Measurements from ENCODE around the gene IGSF23.
"Not testable (repeated sequence)": the region's sequence is repeated elsewhere in the genome, so short reads cannot be mapped to it uniquely, and the experiment has no call there.

IGSF23 gene

GRCh38 chr19:44666852-44667556, 53.6 kb downstream of the IGSF23 start:
- DNase-seq (ENCODE audit: low read depth) = no peak

- DNase-seq (ENCODE audit: low read depth) = no peak
Observed at GRCh38 chr19:44668985-44669764, 55.8 kb downstream of the IGSF23 start.

DNA sequence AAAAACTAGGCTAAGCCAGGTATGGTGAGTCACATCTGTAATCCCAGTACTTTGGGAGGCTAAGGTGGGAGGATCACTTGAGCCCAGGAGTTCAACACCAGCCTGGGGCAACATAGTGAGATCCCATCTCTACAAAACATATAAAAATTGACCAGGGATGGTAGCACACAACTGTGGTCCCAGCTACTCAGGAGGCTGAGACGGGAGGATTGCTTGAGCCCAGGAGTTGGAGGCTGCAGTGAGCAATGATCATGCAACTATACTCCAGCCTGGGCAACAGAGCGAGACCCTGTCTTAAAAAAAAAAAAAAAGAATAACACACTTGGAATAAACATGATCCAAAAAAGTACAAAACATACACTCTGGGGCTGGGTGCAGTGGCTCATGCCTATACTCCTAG, 56.7 kb downstream of the IGSF23 start:
- not testable (repeated sequence) for DNase-seq (ENCODE audit: low read depth)

DNA sequence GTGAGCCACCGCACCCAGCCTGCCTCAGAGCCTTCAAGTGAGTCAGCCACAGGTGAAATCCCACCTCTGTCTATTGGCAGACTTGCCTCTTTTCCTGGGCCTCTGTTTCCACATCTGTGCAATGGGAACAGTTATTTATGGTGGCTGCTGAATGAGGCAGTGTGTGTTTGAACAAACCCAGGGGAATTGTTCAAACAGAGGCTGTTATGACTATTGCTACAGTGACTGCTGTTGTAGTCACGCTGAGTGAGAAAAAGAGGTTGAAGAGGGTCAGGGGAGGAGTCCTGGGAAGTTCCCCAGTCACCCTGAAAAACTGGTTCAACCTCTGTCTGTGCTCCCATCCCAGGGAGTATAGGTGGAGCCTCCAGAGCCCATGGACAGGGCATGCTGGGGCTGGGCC, 58.0 kb downstream of the IGSF23 start, which contains the start of gene CEACAM19:
Gene CEACAM19, plus strand, starts transcription at position 83 of the 400 bp plus-strand sequence. CDS start 450 bp downstream, outside the sequence.
- DNase-seq (ENCODE audit: low read depth) = no peak

- no peak for DNase-seq (ENCODE audit: low read depth)
Observed at GRCh38 chr19:44672226-44672625, 58.9 kb downstream of the IGSF23 start.

GRCh38 chr19:44673510-44673909, 60.1 kb downstream of the IGSF23 start:
- no peak for DNase-seq (ENCODE audit: low read depth)

- no peak for DNase-seq (ENCODE audit: low read depth)
Observed at GRCh38 chr19:44675521-44675920, 62.2 kb downstream of the IGSF23 start.

GRCh38 chr19:44677019-44677811, 63.9 kb downstream of the IGSF23 start:
- DNase-seq (ENCODE audit: low read depth) = no peak

DNA sequence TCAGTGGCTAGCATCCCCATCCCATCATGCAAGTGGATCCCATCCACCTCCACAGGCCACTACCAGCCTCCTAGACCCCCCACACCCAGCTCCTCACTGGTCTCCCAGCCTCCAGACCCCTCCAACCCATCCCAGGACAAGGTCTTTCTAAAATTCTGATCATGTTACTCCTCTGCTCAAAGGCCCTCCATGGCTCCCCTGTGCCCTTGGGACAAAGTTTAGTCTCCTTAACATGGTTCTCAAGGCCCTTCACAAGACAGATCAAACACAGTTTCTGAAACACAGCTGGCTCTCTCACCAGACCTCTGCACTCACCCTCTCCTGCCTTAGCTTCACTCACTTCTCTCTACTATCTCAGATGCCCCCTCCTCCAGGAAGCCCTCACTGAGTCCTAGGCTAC, 67.2 kb downstream of the IGSF23 start:
- DNase-seq (ENCODE audit: low read depth) = no peak

DNA sequence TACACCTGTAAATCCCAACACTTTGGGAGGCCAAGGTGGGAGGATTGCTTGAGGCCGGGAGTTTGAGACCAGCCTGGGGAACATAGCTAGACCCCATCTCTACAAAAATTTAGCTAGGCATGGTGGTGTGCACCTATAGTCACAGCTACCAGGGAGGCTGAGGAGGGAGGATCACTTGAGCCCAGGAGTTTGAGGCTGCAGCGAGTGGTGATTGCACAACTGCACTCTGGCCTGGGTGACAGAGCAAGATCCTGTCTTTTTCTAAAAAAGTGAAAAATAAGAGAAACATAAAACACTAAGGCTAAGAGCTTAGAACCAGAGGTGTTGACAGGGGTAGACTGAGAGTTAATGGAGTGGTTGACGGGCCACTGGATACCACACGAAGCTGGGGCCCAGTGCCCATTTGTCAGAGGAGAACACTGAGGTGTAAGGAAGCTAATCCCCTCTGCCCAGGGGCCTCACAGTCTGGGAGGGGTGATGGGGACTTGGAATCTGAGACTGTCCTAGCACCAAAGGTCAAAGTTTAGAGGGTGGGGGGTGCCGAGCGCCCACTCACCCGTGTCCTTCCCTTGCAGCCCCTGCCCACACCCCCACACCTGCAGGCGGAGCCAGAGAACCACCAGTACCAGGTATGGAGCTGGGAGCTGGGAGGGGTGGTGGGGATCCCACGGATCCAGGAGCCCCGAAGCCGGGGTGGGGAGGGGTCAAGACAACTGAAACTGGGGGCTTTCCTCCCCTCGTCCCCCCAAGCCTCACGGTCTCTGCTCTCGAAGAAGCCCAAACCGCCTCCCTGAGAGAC, 68.8 kb downstream of the IGSF23 start:
- DNase-seq (ENCODE audit: low read depth) = no peak

DNA sequence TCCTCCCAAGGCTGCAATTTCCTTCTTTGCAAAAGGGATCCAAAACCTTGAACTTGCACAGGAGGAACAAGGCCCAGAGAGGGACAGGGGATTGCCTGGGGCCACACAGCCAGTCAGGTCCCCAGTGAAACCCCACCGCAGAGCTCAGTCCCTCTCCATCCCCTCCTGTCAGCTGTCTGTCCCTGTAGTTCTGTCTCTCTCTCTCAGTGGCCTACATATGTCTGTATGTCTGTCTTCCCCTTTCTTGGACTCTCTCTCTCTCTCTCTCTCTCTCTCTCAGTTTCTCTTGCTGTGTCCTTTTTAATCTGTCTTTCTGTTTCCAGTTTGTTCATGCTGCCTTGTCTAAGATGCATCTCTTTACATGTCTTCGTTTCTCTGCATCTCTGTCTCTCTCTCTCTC, 69.4 kb downstream of the IGSF23 start:
- DNase-seq (ENCODE audit: low read depth) = no peak

- DNase-seq (ENCODE audit: low read depth) = no peak
Observed at GRCh38 chr19:44683434-44684210, 70.3 kb downstream of the IGSF23 start.

GRCh38 chr19:44684396-44684795, 71.0 kb downstream of the IGSF23 start:
- not testable (repeated sequence) for DNase-seq (ENCODE audit: low read depth)

GRCh38 chr19:44684892-44685863, 71.8 kb downstream of the IGSF23 start:
- no peak for DNase-seq (ENCODE audit: low read depth)

DNA sequence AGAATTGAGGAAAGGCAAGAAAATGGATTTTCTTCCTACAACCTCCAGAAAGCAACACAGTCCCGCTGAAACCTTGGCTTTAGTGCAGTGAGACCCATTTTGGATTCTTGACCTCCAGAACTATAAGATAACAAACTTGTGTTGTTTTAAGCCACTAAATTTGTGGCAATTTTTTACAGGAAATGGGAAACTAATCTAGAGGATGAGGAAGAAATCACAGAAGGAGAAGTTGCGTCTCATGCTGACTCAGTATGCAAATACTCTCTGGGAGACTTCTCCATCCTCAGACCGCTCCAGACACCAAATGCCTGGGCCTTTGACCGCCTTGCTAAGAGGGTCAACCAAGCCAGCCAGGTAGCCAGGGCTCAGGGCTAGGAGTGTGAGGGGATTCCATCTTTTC, 72.5 kb downstream of the IGSF23 start:
- DNase-seq (ENCODE audit: low read depth) = no peak

All from CMK (cell line).